LNCAP (cell line): ENCODE data around the gene RBM20.

Source experiments
- CTCF ChIP-seq: fragments of 450-650 bp; IDR thresholded peaks from 2 replicates; pipeline ENCODE4 v1.5.1; 2017; ENCODE audit warnings: mild to moderate bottlenecking

The RBM20 gene

GRCh38 chr10:110714356-110714755 lies 70.2 kb downstream of the RBM20 start:
- no peak for TF ChIP-seq CTCF

GRCh38 chr10:110717781-110718589 lies 73.8 kb downstream of the RBM20 start:
- TF ChIP-seq CTCF = no peak

GRCh38 chr10:110721406-110722038 lies 77.4 kb downstream of the RBM20 start:
- no peak for TF ChIP-seq CTCF

- TF ChIP-seq CTCF = no peak
Measured at GRCh38 chr10:110723224-110723891, 79.2 kb downstream of the RBM20 start.

GRCh38 chr10:110724116-110724921 lies 80.2 kb downstream of the RBM20 start:
- TF ChIP-seq CTCF = no peak

GRCh38 chr10:110724937-110725336 lies 80.8 kb downstream of the RBM20 start:
- no peak for TF ChIP-seq CTCF
